DMS153 treated with DMSO at 0.1 percent for 48 hours (cell line): ENCODE measurements around the gene RERG.
A peak's percentile ranks its signal among the peaks of the same experiment; 100 is the strongest.
"Not testable (repeated sequence)": the region's sequence is repeated elsewhere in the genome, so short reads cannot be mapped to it uniquely, and the experiment has no call there.

Source experiments
- DNase-seq: peaks from one replicate; lab custom pipeline; 2025; ENCODE audit not compliant: unreplicated experiment; lab: John Stamatoyannopoulos, UW

RERG gene

GRCh38 chr12:15220915-15221885 is at the start of gene RERG:
TSS of gene RERG (minus strand) at chr12:15221417. CDS start at chr12:15217489, 3,928 bp downstream.
- peak; percentile 77 for DNase-seq

- no peak for DNase-seq
These were observed 49.4 kb upstream of the RERG start for GRCh38 chr12:15270591-15270990.

GRCh38 chr12:15268927-15269552 is 47.8 kb upstream of the RERG start:
- DNase-seq = peak; percentile 71

- no peak for DNase-seq
These were observed 47.1 kb upstream of the RERG start for GRCh38 chr12:15268309-15268708.

- DNase-seq = no peak
These were observed 44.7 kb upstream of the RERG start for GRCh38 chr12:15265875-15266274.

GRCh38 chr12:15256761-15257160 is 35.5 kb upstream of the RERG start:
- DNase-seq = no peak

- no peak for DNase-seq
These were observed 32.8 kb upstream of the RERG start for GRCh38 chr12:15253990-15254389.

GRCh38 chr12:15244926-15245325 is 23.7 kb upstream of the RERG start:
- no peak for DNase-seq

- peak; percentile 24 for DNase-seq
These were observed 23.1 kb upstream of the RERG start for GRCh38 chr12:15244341-15244740.

- no peak for DNase-seq
These were observed 21.9 kb upstream of the RERG start for GRCh38 chr12:15243102-15243501.

- no peak for DNase-seq
These were observed 19.7 kb upstream of the RERG start for GRCh38 chr12:15240898-15241297.

- DNase-seq = no peak
These were observed 13.3 kb upstream of the RERG start for GRCh38 chr12:15234508-15234907.

- DNase-seq = no peak
These were observed 12.8 kb upstream of the RERG start for GRCh38 chr12:15234011-15234410.

GRCh38 chr12:15232959-15233358 is 11.7 kb upstream of the RERG start:
- DNase-seq = no peak

- DNase-seq = no peak
These were observed 10.3 kb upstream of the RERG start for GRCh38 chr12:15231493-15231892.

GRCh38 chr12:15230751-15231150 is 9.5 kb upstream of the RERG start:
- DNase-seq = no peak

- no peak for DNase-seq
These were observed 8.9 kb upstream of the RERG start for GRCh38 chr12:15230137-15230536.

GRCh38 chr12:15227004-15227679 is 5.9 kb upstream of the RERG start:
- peak; percentile 15 for DNase-seq

GRCh38 chr12:15225863-15226218 is 4.6 kb upstream of the RERG start:
- DNase-seq = not testable (repeated sequence)

GRCh38 chr12:15225136-15225862 is 4.1 kb upstream of the RERG start:
- DNase-seq = no peak

GRCh38 chr12:15222219-15222618 is 1.0 kb upstream of the RERG start:
- DNase-seq = no peak
